Measurements from ENCODE around the gene IFT122. TPM values are rescaled to one million over a fixed set of nuclear protein-coding genes. Genes with fewer than 3 reads are reported as not detected.

The IFT122 gene
- total RNA-seq, 1 donor from 2014 or later: 26.5 TPM

DNA sequence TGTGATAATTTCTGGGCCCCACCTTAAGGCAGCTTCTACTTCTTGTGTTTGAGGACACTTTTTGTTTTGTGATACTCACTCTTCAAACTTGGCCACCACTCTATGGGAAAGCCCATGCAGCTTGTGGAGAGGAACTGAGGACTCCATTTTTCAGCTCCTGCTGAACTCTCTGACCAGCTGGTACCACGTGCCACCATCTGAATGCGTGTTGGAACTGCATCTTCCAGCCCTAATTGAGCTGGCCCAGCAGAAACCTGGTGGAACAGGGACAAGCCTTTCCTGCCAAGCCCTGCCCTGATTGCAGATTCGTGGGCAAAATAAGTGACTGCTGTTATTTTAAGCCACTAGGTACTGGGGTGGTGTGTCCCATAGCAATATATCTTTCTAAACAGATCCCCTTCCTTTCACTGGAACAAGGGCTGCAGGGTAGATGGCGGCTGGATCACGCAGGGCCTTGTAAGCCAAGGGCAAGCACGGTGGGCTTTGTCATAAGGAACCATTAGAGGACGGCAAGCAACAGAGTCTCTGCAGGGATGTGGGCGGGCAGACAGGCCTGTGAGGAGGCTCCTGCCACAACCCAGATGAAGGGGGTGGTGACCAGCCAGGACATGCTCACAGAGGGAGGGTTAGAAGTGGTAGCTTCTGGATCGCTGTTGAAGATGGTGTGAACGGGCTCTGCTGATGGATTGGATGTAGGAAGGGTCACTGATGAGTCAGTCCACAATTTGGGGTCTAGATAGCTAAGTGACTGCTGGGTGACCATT, 112.4 kb downstream of the IFT122 start:
- H3K36me3 ChIP-seq: peaks cover 25% of the 10 kb centered on the region
- intact Hi-C loops (cut with DNase I): no loop called here
- H3K27me3 ChIP-seq: no peaks in the 10 kb centered on the region
- ATAC-seq: no peak
- H3K27ac ChIP-seq: no peak overlapping the region
- H3K4me1 ChIP-seq: peaks cover 28% of the 10 kb centered on the region
- TF ChIP-seq, protein P1, sequence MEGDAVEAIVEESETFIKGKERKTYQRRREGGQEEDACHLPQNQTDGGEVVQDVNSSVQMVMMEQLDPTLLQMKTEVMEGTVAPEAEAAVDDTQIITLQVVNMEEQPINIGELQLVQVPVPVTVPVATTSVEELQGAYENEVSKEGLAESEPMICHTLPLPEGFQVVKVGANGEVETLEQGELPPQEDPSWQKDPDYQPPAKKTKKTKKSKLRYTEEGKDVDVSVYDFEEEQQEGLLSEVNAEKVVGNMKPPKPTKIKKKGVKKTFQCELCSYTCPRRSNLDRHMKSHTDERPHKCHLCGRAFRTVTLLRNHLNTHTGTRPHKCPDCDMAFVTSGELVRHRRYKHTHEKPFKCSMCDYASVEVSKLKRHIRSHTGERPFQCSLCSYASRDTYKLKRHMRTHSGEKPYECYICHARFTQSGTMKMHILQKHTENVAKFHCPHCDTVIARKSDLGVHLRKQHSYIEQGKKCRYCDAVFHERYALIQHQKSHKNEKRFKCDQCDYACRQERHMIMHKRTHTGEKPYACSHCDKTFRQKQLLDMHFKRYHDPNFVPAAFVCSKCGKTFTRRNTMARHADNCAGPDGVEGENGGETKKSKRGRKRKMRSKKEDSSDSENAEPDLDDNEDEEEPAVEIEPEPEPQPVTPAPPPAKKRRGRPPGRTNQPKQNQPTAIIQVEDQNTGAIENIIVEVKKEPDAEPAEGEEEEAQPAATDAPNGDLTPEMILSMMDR (IDR thresholded peaks at IDR 0.05): no peak
- no peaks in the 10 kb centered on the region for H3K9me3 ChIP-seq
- no peak overlapping the region for H3K4me3 ChIP-seq
- DNase-seq: no peak

GRCh38 chr3:129553171-129553570, 113.1 kb downstream of the IFT122 start:
- H3K9me3 ChIP-seq: no peaks in the 10 kb centered on the region
- H3K27ac ChIP-seq: no peak overlapping the region
- intact Hi-C loops (cut with DNase I): no loop called here
- H3K36me3 ChIP-seq: peaks cover 32% of the 10 kb centered on the region
- no peak overlapping the region for H3K4me3 ChIP-seq
- TF ChIP-seq, protein P1 (IDR thresholded peaks at IDR 0.05): no peak
- no peak for ATAC-seq
- H3K27me3 ChIP-seq: no peaks in the 10 kb centered on the region
- H3K4me1 ChIP-seq: peaks cover 35% of the 10 kb centered on the region
- DNase-seq: no peak

DNA sequence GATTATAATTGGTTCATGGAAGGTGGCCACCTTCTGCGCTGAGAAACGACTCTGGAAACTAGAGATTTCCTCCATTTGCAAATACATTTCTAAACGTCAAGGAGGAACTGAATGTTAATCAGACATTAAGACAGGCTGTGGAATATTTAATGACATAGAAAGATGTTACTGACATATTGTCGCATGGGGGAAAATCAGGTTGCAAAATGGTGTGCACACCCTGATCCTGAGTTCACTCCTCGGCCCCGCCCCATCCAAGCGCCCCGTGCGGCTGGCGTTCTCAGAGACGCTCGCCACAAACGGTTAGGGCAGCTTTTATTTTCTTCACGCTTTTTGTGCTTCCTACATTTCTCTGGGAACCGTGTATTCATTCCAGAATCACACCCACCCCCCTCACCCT, 113.7 kb downstream of the IFT122 start:
- DNase-seq (no peak), ATAC-seq (peak; percentile 7)
- Histone ChIP-seq H3K36me3 (peaks cover 38% of the 10 kb centered on the region), H3K9me3 (no peaks in the 10 kb centered on the region), H3K27ac (no peak overlapping the region), H3K4me3 (no peak overlapping the region), H3K27me3 (no peaks in the 10 kb centered on the region), H3K4me1 (peaks cover 40% of the 10 kb centered on the region)
- TF ChIP-seq, protein P1 (IDR thresholded peaks at IDR 0.05): no peak
- intact Hi-C loops (cut with DNase I): no loop called here

DNA sequence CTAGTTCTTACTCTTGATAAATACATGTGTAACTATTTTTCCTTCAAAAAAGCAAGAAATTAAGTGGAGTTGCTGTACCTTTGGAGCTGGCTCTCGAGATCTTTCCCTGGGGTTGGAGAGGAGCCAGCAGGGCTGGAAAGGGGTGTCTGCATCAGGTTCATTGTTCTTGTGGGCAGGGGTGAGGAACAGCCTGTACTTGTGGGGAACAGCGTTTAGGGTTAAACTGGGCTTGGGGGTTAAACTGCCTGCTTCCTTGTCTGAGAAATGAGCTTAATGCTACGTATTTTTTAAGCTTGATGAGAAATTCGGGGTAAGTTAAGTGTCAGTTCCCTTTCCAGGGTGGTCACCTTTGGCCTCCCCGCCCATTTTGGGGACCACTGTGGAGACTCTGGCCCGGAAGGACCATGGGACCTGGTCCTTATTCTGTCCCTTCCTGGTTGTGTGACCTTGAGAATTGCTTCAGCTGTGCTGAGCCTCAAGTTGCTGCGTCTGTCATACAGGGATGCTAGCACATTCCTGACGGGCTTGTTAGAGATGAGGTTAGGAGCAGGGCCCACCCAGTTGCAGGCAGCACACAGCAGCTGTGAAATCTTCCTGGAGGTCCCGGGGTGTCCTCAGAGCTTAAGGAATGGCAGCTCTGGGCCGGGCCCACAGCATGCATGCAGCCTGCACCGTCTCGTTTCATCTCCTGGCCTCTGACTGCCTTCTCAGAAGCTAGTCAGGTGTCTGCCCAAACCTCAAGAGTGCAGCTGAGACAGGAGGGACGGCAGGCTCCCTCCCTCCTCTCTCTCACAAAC, 114.5 kb downstream of the IFT122 start:
- no peak for DNase-seq
- intact Hi-C loops (cut with DNase I): no loop called here

DNA sequence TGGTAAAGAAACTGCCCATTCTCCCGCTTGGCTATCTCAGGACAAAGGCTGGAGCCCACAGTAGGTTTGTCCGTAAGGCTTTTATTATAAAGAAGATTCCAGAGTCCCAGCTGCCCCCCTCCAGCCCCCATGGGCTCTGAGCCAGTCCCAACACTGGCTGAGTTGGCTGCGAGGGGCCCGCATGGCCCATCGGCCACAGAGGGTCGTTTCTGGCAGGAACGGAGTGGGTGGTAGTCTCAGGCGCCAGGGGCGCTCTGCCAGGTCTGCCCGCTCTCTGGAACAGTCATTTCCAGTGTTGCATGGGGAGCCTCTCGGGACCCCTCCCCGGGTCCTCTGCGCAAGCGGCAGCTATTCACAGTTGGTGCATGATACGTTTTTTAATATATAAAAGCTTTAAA, 115.1 kb downstream of the IFT122 start:
- Histone ChIP-seq H3K4me1 (peaks cover 54% of the 10 kb centered on the region), H3K27me3 (no peaks in the 10 kb centered on the region), H3K4me3 (no peak overlapping the region), H3K9me3 (no peaks in the 10 kb centered on the region), H3K27ac (no peak overlapping the region), H3K36me3 (peaks cover 52% of the 10 kb centered on the region)
- intact Hi-C loops (cut with DNase I): no loop called here
- ATAC-seq: no peak
- TF ChIP-seq, protein P1 (IDR thresholded peaks at IDR 0.05): no peak
- DNase-seq: no peak

More for the DNA sequence above, 114.5 kb downstream of the IFT122 start:
- no peaks in the 10 kb centered on the region for H3K9me3 ChIP-seq
- no peak overlapping the region for H3K4me3 ChIP-seq
- peaks cover 48% of the 10 kb centered on the region for H3K4me1 ChIP-seq
- no peak overlapping the region for H3K27ac ChIP-seq
- TF ChIP-seq, protein P1 (IDR thresholded peaks at IDR 0.05): no peak
- ATAC-seq: no peak
- H3K27me3 ChIP-seq: no peaks in the 10 kb centered on the region
- peaks cover 46% of the 10 kb centered on the region for H3K36me3 ChIP-seq

Data from upper lobe of right lung (tissue), 1 donor.